Measurements from ENCODE around the gene ZMIZ1. TPM values are rescaled to one million over a fixed set of nuclear protein-coding genes. Genes with fewer than 3 reads are reported as not detected.

ZMIZ1 gene
- total RNA-seq, 1 experiment from 2014 or later = 22.3 TPM

- H3K4me1 ChIP-seq (replicated peaks) = peaks cover 6% of the 10 kb centered on the region; the same call in 1 of the 2 replicates
- H3K27me3 ChIP-seq (replicated peaks) = no peaks in the 10 kb centered on the region
- no peak overlapping the region for H3K27ac ChIP-seq
- H3K4me3 ChIP-seq = no peak overlapping the region
- no peak for DNase-seq (ENCODE audit: low read depth in 1 of 2, low spot score in 2 of 2)
- no peaks in the 10 kb centered on the region for H3K9me3 ChIP-seq (replicated peaks)
- H3K36me3 ChIP-seq = no peaks in the 10 kb centered on the region
Measured at GRCh38 chr10:79052291-79053080, 16.3 kb upstream of the ZMIZ1 start.

GRCh38 chr10:79053081-79053434, 15.7 kb upstream of the ZMIZ1 start:
- H3K36me3 ChIP-seq = no peaks in the 10 kb centered on the region
- H3K27ac ChIP-seq = no peak overlapping the region
- no peaks in the 10 kb centered on the region for H3K27me3 ChIP-seq (replicated peaks)
- no peak overlapping the region for H3K4me3 ChIP-seq
- H3K4me1 ChIP-seq (replicated peaks) = peaks cover 6% of the 10 kb centered on the region; the same call in 1 of the 2 replicates
- no peaks in the 10 kb centered on the region for H3K9me3 ChIP-seq (replicated peaks)
- no peak for DNase-seq (ENCODE audit: low read depth in 1 of 2, low spot score in 2 of 2)

- peaks cover 6% of the 10 kb centered on the region; the same call in 1 of the 2 replicates for H3K4me1 ChIP-seq (replicated peaks)
- no peaks in the 10 kb centered on the region for H3K36me3 ChIP-seq
- H3K9me3 ChIP-seq (replicated peaks) = no peaks in the 10 kb centered on the region
- H3K27me3 ChIP-seq (replicated peaks) = no peaks in the 10 kb centered on the region
- H3K27ac ChIP-seq = no peak overlapping the region
- no peak for DNase-seq (ENCODE audit: low read depth in 1 of 2, low spot score in 2 of 2)
- H3K4me3 ChIP-seq = no peak overlapping the region
Measured at GRCh38 chr10:79053481-79054202, 15.1 kb upstream of the ZMIZ1 start.

GRCh38 chr10:79054203-79055099, 14.3 kb upstream of the ZMIZ1 start:
- H3K36me3 ChIP-seq = no peaks in the 10 kb centered on the region
- H3K4me1 ChIP-seq (replicated peaks) = 0 out of 2 replicates have a peak, but pooled peaks cover 3% of the 10 kb centered on the region
- no peaks in the 10 kb centered on the region for H3K27me3 ChIP-seq (replicated peaks)
- H3K9me3 ChIP-seq (replicated peaks) = 0 out of 2 replicates have a peak, but pooled peaks cover 2% of the 10 kb centered on the region
- H3K27ac ChIP-seq = no peak overlapping the region
- H3K4me3 ChIP-seq = no peak overlapping the region
- DNase-seq (ENCODE audit: low read depth in 1 of 2, low spot score in 2 of 2) = no peak

GRCh38 chr10:79055100-79055782, 13.5 kb upstream of the ZMIZ1 start:
- H3K9me3 ChIP-seq (replicated peaks) = 0 out of 2 replicates have a peak, but pooled peaks cover 2% of the 10 kb centered on the region
- no peak overlapping the region for H3K27ac ChIP-seq
- no peaks in the 10 kb centered on the region for H3K27me3 ChIP-seq (replicated peaks)
- DNase-seq (ENCODE audit: low read depth in 1 of 2, low spot score in 2 of 2) = no peak
- H3K4me1 ChIP-seq (replicated peaks) = 0 out of 2 replicates have a peak, but pooled peaks cover 3% of the 10 kb centered on the region
- H3K4me3 ChIP-seq = no peak overlapping the region
- no peaks in the 10 kb centered on the region for H3K36me3 ChIP-seq

GRCh38 chr10:79055892-79056291, 12.9 kb upstream of the ZMIZ1 start:
- no peak for DNase-seq (ENCODE audit: low read depth in 1 of 2, low spot score in 2 of 2)
- Histone ChIP-seq H3K36me3 (no peaks in the 10 kb centered on the region), H3K4me3 (no peak overlapping the region), H3K9me3 (replicated peaks) (0 out of 2 replicates have a peak, but pooled peaks cover 2% of the 10 kb centered on the region), H3K4me1 (replicated peaks) (no peaks in the 10 kb centered on the region), H3K27ac (no peak overlapping the region), H3K27me3 (replicated peaks) (no peaks in the 10 kb centered on the region)

- Histone ChIP-seq H3K4me3 (no peak overlapping the region), H3K27me3 (replicated peaks) (no peaks in the 10 kb centered on the region), H3K36me3 (no peaks in the 10 kb centered on the region), H3K4me1 (replicated peaks) (no peaks in the 10 kb centered on the region), H3K9me3 (replicated peaks) (0 out of 2 replicates have a peak, but pooled peaks cover 2% of the 10 kb centered on the region), H3K27ac (no peak overlapping the region)
- no peak for DNase-seq (ENCODE audit: low read depth in 1 of 2, low spot score in 2 of 2)
Measured at GRCh38 chr10:79056361-79056735, 12.4 kb upstream of the ZMIZ1 start.

GRCh38 chr10:79056736-79057391, 11.9 kb upstream of the ZMIZ1 start:
- H3K4me1 ChIP-seq (replicated peaks) = no peaks in the 10 kb centered on the region
- H3K36me3 ChIP-seq = no peaks in the 10 kb centered on the region
- H3K9me3 ChIP-seq (replicated peaks) = 0 out of 2 replicates have a peak, but pooled peaks cover 2% of the 10 kb centered on the region
- DNase-seq (ENCODE audit: low read depth in 1 of 2, low spot score in 2 of 2) = no peak
- H3K27ac ChIP-seq = no peak overlapping the region
- no peaks in the 10 kb centered on the region for H3K27me3 ChIP-seq (replicated peaks)
- H3K4me3 ChIP-seq = no peak overlapping the region

- H3K9me3 ChIP-seq (replicated peaks) = 0 out of 2 replicates have a peak, but pooled peaks cover 2% of the 10 kb centered on the region
- no peak for DNase-seq (ENCODE audit: low read depth in 1 of 2, low spot score in 2 of 2)
- no peaks in the 10 kb centered on the region for H3K36me3 ChIP-seq
- no peak overlapping the region for H3K27ac ChIP-seq
- H3K4me3 ChIP-seq = no peak overlapping the region
- H3K27me3 ChIP-seq (replicated peaks) = no peaks in the 10 kb centered on the region
- H3K4me1 ChIP-seq (replicated peaks) = no peaks in the 10 kb centered on the region
Measured at GRCh38 chr10:79057481-79058275, 11.1 kb upstream of the ZMIZ1 start.

- H3K36me3 ChIP-seq = no peaks in the 10 kb centered on the region
- no peak for DNase-seq (ENCODE audit: low read depth in 1 of 2, low spot score in 2 of 2)
- no peak overlapping the region for H3K4me3 ChIP-seq
- no peaks in the 10 kb centered on the region for H3K4me1 ChIP-seq (replicated peaks)
- no peaks in the 10 kb centered on the region for H3K27me3 ChIP-seq (replicated peaks)
- no peak overlapping the region for H3K27ac ChIP-seq
- 0 out of 2 replicates have a peak, but pooled peaks cover 2% of the 10 kb centered on the region for H3K9me3 ChIP-seq (replicated peaks)
Measured at GRCh38 chr10:79058899-79059841, 9.6 kb upstream of the ZMIZ1 start.

- no peak overlapping the region for H3K27ac ChIP-seq
- H3K4me1 ChIP-seq (replicated peaks) = no peaks in the 10 kb centered on the region
- H3K36me3 ChIP-seq = no peaks in the 10 kb centered on the region
- 0 out of 2 replicates have a peak, but pooled peaks cover 2% of the 10 kb centered on the region for H3K9me3 ChIP-seq (replicated peaks)
- no peak overlapping the region for H3K4me3 ChIP-seq
- no peaks in the 10 kb centered on the region for H3K27me3 ChIP-seq (replicated peaks)
- no peak for DNase-seq (ENCODE audit: low read depth in 1 of 2, low spot score in 2 of 2)
Measured at GRCh38 chr10:79059859-79060379, 8.8 kb upstream of the ZMIZ1 start.
